MM.1S (cell line): Measurements from ENCODE around the gene ACER3.
"Not testable (repeated sequence)": the region's sequence is repeated elsewhere in the genome, so short reads cannot be mapped to it uniquely, and the experiment has no call there.

Experiments
- DNase-seq: peaks from one replicate; pipeline ENCODE4 v3.0.0-alpha.2; 2015
- H2AFZ ChIP-seq: fragments of 300-600 bp; sonication (generic); 2 replicates; pipeline ENCODE4 v1.6.0; 2016; ENCODE audit warnings: antibody characterized with exemption, low read length
- H3F3A ChIP-seq: fragments of 300-600 bp; sonication (generic); 2 replicates; pipeline ENCODE4 v1.6.1; 2016; ENCODE audit warnings: mild to moderate bottlenecking, antibody characterized with exemption, low read length, moderate library complexity, mixed read lengths; ENCODE audit not compliant: insufficient read depth
- H3K27ac ChIP-seq: fragments of 300-600 bp; sonication (generic); 2 replicates; pipeline ENCODE4 v1.5.1; 2016; ENCODE audit warnings: mild to moderate bottlenecking, low read length
- H3K27me3 ChIP-seq: fragments of 300-600 bp; sonication (generic); replicated peaks from 2 replicates; pipeline ENCODE4 v1.6.0; 2016; ENCODE audit warnings: low read length; ENCODE audit not compliant: insufficient read depth
- H3K36me3 ChIP-seq: fragments of 300-600 bp; sonication (generic); replicated peaks from 2 replicates; pipeline ENCODE4 v1.6.1; 2016; ENCODE audit warnings: mild to moderate bottlenecking, low read length, mixed read lengths; ENCODE audit not compliant: insufficient read depth
- H3K4me1 ChIP-seq: fragments of 300-600 bp; sonication (generic); 2 replicates; pipeline ENCODE4 v1.6.1; 2016; ENCODE audit warnings: low read length, mixed read lengths
- H3K4me2 ChIP-seq: fragments of 300-600 bp; sonication (generic); 2 replicates; pipeline ENCODE4 v1.6.0; 2016; ENCODE audit warnings: low read depth, low read length
- H3K4me3 ChIP-seq: fragments of 300-600 bp; sonication (generic); 2 replicates; pipeline ENCODE4 v1.5.1; 2016; ENCODE audit warnings: low read length, mixed read lengths
- H3K79me2 ChIP-seq: fragments of 300-600 bp; sonication (generic); 2 replicates; pipeline ENCODE4 v1.6.1; 2016; ENCODE audit warnings: mixed run types, low read length, mixed read lengths
- H3K9ac ChIP-seq: fragments of 300-600 bp; sonication (generic); 2 replicates; pipeline ENCODE4 v1.6.1; 2016; ENCODE audit warnings: low read length, mixed read lengths
- H3K9me2 ChIP-seq: fragments of 300-600 bp; sonication (generic); replicated peaks from 2 replicates; pipeline ENCODE4 v1.6.1; 2016; ENCODE audit warnings: mild to moderate bottlenecking, low read length, mixed read lengths; ENCODE audit not compliant: insufficient read depth
- H3K9me3 ChIP-seq: fragments of 300-600 bp; sonication (generic); replicated peaks from 2 replicates; pipeline ENCODE4 v1.6.1; 2016; ENCODE audit warnings: mild to moderate bottlenecking, low read length, mixed read lengths; ENCODE audit not compliant: insufficient read depth
- H4K20me1 ChIP-seq: fragments of 300-600 bp; sonication (generic); 2 replicates; pipeline ENCODE4 v1.6.1; 2016; ENCODE audit warnings: mild to moderate bottlenecking, low read length, moderate library complexity, mixed read lengths; ENCODE audit not compliant: insufficient read depth
- EZH2 ChIP-seq: fragments of 300-600 bp; sonication (generic); optimal IDR thresholded peaks from 2 replicates; pipeline ENCODE3; 2017; ENCODE audit warnings: low read depth, mild to moderate bottlenecking, antibody characterized with exemption, low read length, mixed read lengths
- EZH2phosphoT487 ChIP-seq: fragments of 300-600 bp; sonication (generic); IDR thresholded peaks from 2 replicates; pipeline ENCODE4 v1.6.1; 2018; ENCODE audit warnings: antibody characterized with exemption, low read length
- TF ChIP-seq, protein P1 (sequence below): fragments of 300-600 bp; sonication (generic); IDR thresholded peaks from 2 replicates; pipeline ENCODE4 v1.5.1; 2016; ENCODE audit warnings: antibody characterized with exemption, low read length, mixed read lengths

ACER3 gene

GRCh38 chr11:77058900-77059299 lies 198.2 kb downstream of the ACER3 start:
- no peaks in the 10 kb centered on the region for H3K9me2 ChIP-seq
- no peak overlapping the region for H3K4me2 ChIP-seq
- H3K9ac ChIP-seq = no peak overlapping the region
- TF ChIP-seq, protein P1, sequence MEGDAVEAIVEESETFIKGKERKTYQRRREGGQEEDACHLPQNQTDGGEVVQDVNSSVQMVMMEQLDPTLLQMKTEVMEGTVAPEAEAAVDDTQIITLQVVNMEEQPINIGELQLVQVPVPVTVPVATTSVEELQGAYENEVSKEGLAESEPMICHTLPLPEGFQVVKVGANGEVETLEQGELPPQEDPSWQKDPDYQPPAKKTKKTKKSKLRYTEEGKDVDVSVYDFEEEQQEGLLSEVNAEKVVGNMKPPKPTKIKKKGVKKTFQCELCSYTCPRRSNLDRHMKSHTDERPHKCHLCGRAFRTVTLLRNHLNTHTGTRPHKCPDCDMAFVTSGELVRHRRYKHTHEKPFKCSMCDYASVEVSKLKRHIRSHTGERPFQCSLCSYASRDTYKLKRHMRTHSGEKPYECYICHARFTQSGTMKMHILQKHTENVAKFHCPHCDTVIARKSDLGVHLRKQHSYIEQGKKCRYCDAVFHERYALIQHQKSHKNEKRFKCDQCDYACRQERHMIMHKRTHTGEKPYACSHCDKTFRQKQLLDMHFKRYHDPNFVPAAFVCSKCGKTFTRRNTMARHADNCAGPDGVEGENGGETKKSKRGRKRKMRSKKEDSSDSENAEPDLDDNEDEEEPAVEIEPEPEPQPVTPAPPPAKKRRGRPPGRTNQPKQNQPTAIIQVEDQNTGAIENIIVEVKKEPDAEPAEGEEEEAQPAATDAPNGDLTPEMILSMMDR = no peak
- TF ChIP-seq EZH2phosphoT487 (no peak), EZH2 (no peak)
- no peaks in the 10 kb centered on the region for H3K27me3 ChIP-seq
- H3K9me3 ChIP-seq = no peaks in the 10 kb centered on the region
- H3K27ac ChIP-seq = no peak overlapping the region
- no peak overlapping the region for H3K4me3 ChIP-seq
- no peaks in the 10 kb centered on the region for H3K79me2 ChIP-seq
- no peaks in the 10 kb centered on the region for H4K20me1 ChIP-seq
- no peaks in the 10 kb centered on the region for H3K4me1 ChIP-seq
- no peak for DNase-seq
- H2AFZ ChIP-seq = no peak overlapping the region
- no peaks in the 10 kb centered on the region for H3F3A ChIP-seq
- no peaks in the 10 kb centered on the region for H3K36me3 ChIP-seq

DNA sequence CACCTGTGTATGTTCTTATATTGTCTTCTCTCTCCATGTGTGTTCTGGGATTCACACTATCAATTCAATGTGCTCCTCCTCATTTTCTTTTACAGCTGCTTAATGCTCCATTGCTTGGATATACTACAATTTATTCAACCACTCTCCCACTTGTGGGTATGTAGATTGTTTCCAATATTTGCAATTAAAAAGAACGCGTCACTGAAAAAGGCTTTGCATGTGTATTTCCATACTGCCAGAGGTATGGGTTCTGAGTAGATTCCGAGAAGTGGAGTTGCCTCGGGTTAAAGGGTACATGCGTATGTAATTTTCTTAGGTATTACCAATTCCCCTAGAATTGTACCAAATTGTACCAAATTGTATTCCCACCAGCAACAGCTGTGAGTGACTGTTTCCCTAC lies 199.1 kb downstream of the ACER3 start:
- no peaks in the 10 kb centered on the region for H4K20me1 ChIP-seq
- DNase-seq = no peak
- TF ChIP-seq EZH2phosphoT487 (no peak), EZH2 (no peak)
- TF ChIP-seq, protein P1 = no peak
- H3K79me2 ChIP-seq = no peaks in the 10 kb centered on the region
- H3K9ac ChIP-seq = no peak overlapping the region
- no peak overlapping the region for H3K27ac ChIP-seq
- no peaks in the 10 kb centered on the region for H3K36me3 ChIP-seq
- H3K9me3 ChIP-seq = no peaks in the 10 kb centered on the region
- H3K27me3 ChIP-seq = no peaks in the 10 kb centered on the region
- H3K4me2 ChIP-seq = no peak overlapping the region
- H2AFZ ChIP-seq = no peak overlapping the region
- no peaks in the 10 kb centered on the region for H3F3A ChIP-seq
- no peak overlapping the region for H3K4me3 ChIP-seq
- H3K9me2 ChIP-seq = no peaks in the 10 kb centered on the region
- no peaks in the 10 kb centered on the region for H3K4me1 ChIP-seq

DNA sequence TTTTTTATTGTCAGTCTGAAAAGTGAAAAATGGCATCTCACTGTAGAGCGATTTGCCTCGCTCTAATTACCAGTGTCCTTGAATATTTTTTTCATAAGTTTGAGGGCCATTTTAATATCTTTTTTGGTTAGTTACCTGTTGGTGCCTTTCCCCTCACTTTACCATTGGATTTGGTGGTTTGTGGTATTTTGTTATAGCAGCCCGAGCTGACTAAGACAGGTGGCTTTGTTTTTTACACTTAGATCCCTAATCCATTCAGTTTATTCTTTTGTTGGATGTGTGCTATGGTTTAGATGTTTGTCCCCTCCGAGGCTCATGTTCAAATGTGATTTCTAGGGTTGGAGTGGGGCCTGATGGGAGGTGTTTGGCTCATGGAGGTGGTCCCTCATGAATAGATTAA lies 199.5 kb downstream of the ACER3 start:
- TF ChIP-seq EZH2 = no peak
- TF ChIP-seq, protein P1 = no peak
- no peak for TF ChIP-seq EZH2phosphoT487
- no peak overlapping the region for H3K4me3 ChIP-seq
- no peak for DNase-seq
- H3K4me1 ChIP-seq = no peaks in the 10 kb centered on the region
- no peaks in the 10 kb centered on the region for H3K27me3 ChIP-seq
- H3K36me3 ChIP-seq = no peaks in the 10 kb centered on the region
- H3K9me2 ChIP-seq = no peaks in the 10 kb centered on the region
- no peak overlapping the region for H3K27ac ChIP-seq
- no peaks in the 10 kb centered on the region for H3K79me2 ChIP-seq
- no peak overlapping the region for H2AFZ ChIP-seq
- no peaks in the 10 kb centered on the region for H3F3A ChIP-seq
- no peak overlapping the region for H3K9ac ChIP-seq
- no peaks in the 10 kb centered on the region for H4K20me1 ChIP-seq
- no peaks in the 10 kb centered on the region for H3K9me3 ChIP-seq
- no peak overlapping the region for H3K4me2 ChIP-seq

DNA sequence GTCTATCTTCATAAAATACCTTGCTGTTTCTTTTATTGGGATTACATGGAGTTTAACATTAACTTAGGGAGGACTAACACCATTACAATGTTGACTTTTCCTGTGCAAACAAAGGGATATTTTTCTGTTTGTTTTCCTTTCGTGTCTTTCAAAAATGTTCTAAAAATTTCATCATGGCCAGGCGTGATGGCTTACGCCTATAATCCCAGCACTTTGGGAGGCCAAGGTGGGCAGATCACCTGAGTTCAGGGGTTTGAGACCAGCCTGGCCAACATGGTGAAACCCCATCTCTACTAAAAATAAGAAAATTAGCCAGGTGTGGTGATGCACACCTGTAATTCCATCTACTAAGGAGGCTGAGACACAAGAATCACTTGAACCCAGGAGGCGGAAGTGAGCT lies 200.5 kb downstream of the ACER3 start:
- H3K4me2 ChIP-seq, H3K4me3 ChIP-seq: not testable (repeated sequence)

More for the DNA sequence above, 200.5 kb downstream of the ACER3 start:
- not testable (repeated sequence) for H3K9me2 ChIP-seq, H2AFZ ChIP-seq, H3K4me1 ChIP-seq, H3F3A ChIP-seq, H3K9me3 ChIP-seq, H3K27ac ChIP-seq, H3K36me3 ChIP-seq, H3K9ac ChIP-seq, H4K20me1 ChIP-seq, H3K27me3 ChIP-seq, DNase-seq, H3K79me2 ChIP-seq
